GM23248 (cell line): ENCODE data around the gene PCCB.

Source experiments
- EZH2 ChIP-seq: fragments of 200-600 bp; sonication (generic); IDR thresholded peaks from 2 replicates; pipeline ENCODE4 v1.6.1; 2018; ENCODE audit warnings: antibody characterized with exemption, mild to moderate bottlenecking; ENCODE audit not compliant: insufficient read depth, poor library complexity, severe bottlenecking
- EZH2phosphoT487 ChIP-seq: fragments of 200-600 bp; sonication (generic); IDR thresholded peaks from 2 replicates; pipeline ENCODE4 v1.6.1; 2018; ENCODE audit warnings: antibody characterized with exemption, moderate library complexity, mild to moderate bottlenecking, low read depth; ENCODE audit not compliant: insufficient read depth

- no peak for TF ChIP-seq EZH2
- TF ChIP-seq EZH2phosphoT487 = no peak
Observed at GRCh38 chr3:136250903-136251460, 842 bp downstream of the PCCB start.
